ENCODE results near the gene STIM1. TPM values are rescaled to one million over a fixed set of nuclear protein-coding genes. Genes with fewer than 3 reads are reported as not detected.
A peak's percentile ranks its signal among the peaks of the same experiment; 100 is the strongest.

The STIM1 gene
- total RNA-seq, 1 donor from 2014 or later: 46.9 TPM

DNA sequence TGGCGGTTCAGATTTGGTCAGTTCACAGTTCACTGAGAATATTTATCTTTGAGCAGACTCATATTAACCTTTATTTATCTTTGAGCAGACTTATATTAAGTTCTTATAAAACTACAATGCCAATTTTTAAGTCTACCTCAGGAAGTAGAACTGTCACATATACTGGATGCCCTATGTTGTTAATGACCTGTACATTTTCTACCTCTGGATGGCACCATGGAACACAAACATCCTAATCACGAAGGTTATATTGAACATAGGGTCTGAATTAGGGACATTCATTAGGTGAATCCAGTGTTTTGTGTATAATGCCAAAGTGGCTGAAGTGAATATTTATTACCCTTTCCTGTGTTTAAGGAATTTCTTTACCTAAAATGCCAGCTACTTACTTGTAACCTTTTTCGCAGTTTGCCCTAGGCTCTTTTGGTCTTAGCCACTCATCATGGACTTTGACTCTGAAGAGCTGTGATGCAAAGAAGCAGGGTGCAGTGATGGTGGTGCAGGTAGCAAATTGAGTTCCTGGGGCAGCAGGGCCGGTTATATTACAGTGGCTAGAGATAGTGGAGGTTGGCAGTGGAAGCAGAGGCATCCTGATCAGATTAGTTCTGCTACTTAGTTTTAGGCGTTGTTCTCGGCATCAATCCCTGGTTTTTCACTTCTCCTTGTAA lies 71.8 kb downstream of the STIM1 start:
- Mint-ChIP-seq H3K4me1 (ENCODE audit: unreplicated experiment) (peaks cover 5% of the 10 kb centered on the region), H3K36me3 (ENCODE audit: unreplicated experiment) (no peaks in the 10 kb centered on the region), H3K9me3 (ENCODE audit: unreplicated experiment) (no peaks in the 10 kb centered on the region), H3K27me3 (ENCODE audit: unreplicated experiment) (no peaks in the 10 kb centered on the region), H3K4me3 (ENCODE audit: unreplicated experiment) (no peak overlapping the region), H3K27ac (ENCODE audit: unreplicated experiment) (no peak overlapping the region)
- no peak for DNase-seq (ENCODE audit: extremely low spot score, unreplicated experiment)
- TF ChIP-seq, protein P1, sequence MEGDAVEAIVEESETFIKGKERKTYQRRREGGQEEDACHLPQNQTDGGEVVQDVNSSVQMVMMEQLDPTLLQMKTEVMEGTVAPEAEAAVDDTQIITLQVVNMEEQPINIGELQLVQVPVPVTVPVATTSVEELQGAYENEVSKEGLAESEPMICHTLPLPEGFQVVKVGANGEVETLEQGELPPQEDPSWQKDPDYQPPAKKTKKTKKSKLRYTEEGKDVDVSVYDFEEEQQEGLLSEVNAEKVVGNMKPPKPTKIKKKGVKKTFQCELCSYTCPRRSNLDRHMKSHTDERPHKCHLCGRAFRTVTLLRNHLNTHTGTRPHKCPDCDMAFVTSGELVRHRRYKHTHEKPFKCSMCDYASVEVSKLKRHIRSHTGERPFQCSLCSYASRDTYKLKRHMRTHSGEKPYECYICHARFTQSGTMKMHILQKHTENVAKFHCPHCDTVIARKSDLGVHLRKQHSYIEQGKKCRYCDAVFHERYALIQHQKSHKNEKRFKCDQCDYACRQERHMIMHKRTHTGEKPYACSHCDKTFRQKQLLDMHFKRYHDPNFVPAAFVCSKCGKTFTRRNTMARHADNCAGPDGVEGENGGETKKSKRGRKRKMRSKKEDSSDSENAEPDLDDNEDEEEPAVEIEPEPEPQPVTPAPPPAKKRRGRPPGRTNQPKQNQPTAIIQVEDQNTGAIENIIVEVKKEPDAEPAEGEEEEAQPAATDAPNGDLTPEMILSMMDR (IDR thresholded peaks at IDR 0.05): peak; percentile 7

DNA sequence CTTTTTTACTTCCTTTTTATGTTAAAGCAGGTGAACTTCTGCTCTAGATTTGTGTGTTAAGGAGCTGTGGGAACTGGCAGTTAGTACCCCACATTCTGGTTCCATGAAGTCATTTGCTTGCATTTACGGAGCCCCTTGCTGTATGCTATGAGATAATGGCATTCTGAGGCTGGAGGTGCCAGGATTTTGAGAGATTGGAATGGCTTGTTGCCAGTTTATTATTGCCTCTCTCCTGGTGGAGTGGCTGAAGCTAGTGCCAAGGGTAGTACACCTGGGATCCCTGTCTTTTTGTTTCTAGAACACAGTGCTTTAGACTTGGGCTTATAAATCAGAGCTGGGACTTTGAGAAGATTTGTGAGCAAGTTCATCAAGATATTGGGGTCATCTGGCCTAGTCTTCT lies 73.8 kb downstream of the STIM1 start:
- Mint-ChIP-seq H3K36me3 (ENCODE audit: unreplicated experiment) (no peaks in the 10 kb centered on the region), H3K9me3 (ENCODE audit: unreplicated experiment) (no peaks in the 10 kb centered on the region), H3K4me1 (ENCODE audit: unreplicated experiment) (peaks cover 5% of the 10 kb centered on the region), H3K27me3 (ENCODE audit: unreplicated experiment) (no peaks in the 10 kb centered on the region), H3K27ac (ENCODE audit: unreplicated experiment) (no peak overlapping the region), H3K4me3 (ENCODE audit: unreplicated experiment) (no peak overlapping the region)
- no peak for DNase-seq (ENCODE audit: extremely low spot score, unreplicated experiment)
- TF ChIP-seq, protein P1 (IDR thresholded peaks at IDR 0.05): no peak

DNA sequence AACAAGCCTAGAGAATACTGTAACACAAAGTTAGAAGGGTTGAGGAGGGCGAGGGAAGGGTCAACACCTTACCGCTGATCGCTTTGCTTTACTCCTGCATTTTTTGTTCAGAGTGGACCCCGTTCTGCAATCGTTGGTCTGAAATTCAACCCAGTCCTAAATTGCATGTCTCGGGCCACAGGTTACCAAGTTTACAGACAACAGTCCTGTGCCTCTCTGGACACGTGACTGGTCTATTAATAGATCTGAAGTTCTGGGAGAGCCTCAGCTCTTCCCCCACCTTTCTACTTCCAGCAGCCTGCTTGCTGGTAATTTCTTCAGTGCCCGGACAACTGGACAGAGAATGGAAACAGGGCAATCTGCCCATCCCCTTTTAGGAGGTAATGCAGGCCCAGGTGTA lies 74.2 kb downstream of the STIM1 start:
- no peaks in the 10 kb centered on the region for H3K36me3 Mint-ChIP-seq (ENCODE audit: unreplicated experiment)
- H3K9me3 Mint-ChIP-seq (ENCODE audit: unreplicated experiment): no peaks in the 10 kb centered on the region
- DNase-seq (ENCODE audit: extremely low spot score, unreplicated experiment): no peak
- H3K4me3 Mint-ChIP-seq (ENCODE audit: unreplicated experiment): no peak overlapping the region
- TF ChIP-seq, protein P1 (IDR thresholded peaks at IDR 0.05): no peak
- H3K27me3 Mint-ChIP-seq (ENCODE audit: unreplicated experiment): no peaks in the 10 kb centered on the region
- peaks cover 5% of the 10 kb centered on the region for H3K4me1 Mint-ChIP-seq (ENCODE audit: unreplicated experiment)
- no peak overlapping the region for H3K27ac Mint-ChIP-seq (ENCODE audit: unreplicated experiment)

DNA sequence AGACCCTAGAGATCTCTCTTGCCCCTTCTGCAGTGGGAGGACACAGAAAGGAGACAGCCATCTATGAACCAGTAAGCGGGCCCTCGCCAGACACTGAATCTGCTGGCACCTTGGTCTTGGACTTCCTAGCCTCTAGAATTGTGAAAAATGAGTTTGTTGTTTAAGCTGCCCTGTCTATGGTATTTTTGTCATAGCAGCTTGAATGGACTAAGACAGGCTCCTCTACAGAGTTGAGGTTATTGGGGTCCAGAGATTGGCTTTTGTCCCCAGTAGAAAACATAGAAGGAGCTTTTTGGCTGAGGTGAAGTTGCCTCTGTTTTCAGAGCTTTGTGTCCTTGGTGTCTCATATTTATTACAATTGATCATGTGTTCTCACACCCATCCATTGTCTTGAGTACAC lies 77.2 kb downstream of the STIM1 start:
- Mint-ChIP-seq H3K27me3 (ENCODE audit: unreplicated experiment) (no peaks in the 10 kb centered on the region), H3K9me3 (ENCODE audit: unreplicated experiment) (no peaks in the 10 kb centered on the region), H3K4me3 (ENCODE audit: unreplicated experiment) (no peak overlapping the region), H3K36me3 (ENCODE audit: unreplicated experiment) (no peaks in the 10 kb centered on the region), H3K27ac (ENCODE audit: unreplicated experiment) (no peak overlapping the region), H3K4me1 (ENCODE audit: unreplicated experiment) (peaks cover 6% of the 10 kb centered on the region)
- DNase-seq (ENCODE audit: extremely low spot score, unreplicated experiment): no peak
- TF ChIP-seq, protein P1 (IDR thresholded peaks at IDR 0.05): no peak

DNA sequence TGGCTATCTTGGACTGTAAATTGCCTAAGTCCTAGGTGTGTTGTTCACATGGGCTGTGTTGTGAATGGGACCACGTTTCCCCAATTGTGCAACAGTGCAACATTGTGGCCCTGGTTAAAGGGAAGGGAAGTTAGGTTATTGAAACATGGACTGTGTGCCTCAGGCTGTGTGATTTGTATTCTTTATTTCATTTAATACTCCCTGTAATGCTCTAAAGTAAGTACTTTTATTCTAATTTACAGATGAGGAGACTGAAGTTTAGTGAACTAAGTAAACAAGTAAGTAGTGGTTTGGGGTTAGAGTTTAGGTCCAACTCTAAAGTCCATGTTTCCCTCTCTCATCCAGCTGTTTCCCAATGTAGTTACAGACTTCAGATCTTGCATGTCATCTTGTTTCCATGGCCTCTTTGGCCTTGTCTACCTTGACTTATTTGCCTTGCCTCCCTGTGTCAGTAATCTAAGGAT lies 77.7 kb downstream of the STIM1 start:
- TF ChIP-seq, protein P1 (IDR thresholded peaks at IDR 0.05): no peak
- DNase-seq (ENCODE audit: extremely low spot score, unreplicated experiment): no peak
- Mint-ChIP-seq H3K36me3 (ENCODE audit: unreplicated experiment) (no peaks in the 10 kb centered on the region), H3K27me3 (ENCODE audit: unreplicated experiment) (no peaks in the 10 kb centered on the region), H3K4me1 (ENCODE audit: unreplicated experiment) (peaks cover 9% of the 10 kb centered on the region), H3K27ac (ENCODE audit: unreplicated experiment) (no peak overlapping the region), H3K9me3 (ENCODE audit: unreplicated experiment) (no peaks in the 10 kb centered on the region), H3K4me3 (ENCODE audit: unreplicated experiment) (no peak overlapping the region)
